ENCODE measurements around the gene BCAR1. TPM values are rescaled to one million over a fixed set of nuclear protein-coding genes. Genes with fewer than 3 reads are reported as not detected.

BCAR1 gene
- total RNA-seq, 1 experiment from 2014 or later: 106 TPM

DNA sequence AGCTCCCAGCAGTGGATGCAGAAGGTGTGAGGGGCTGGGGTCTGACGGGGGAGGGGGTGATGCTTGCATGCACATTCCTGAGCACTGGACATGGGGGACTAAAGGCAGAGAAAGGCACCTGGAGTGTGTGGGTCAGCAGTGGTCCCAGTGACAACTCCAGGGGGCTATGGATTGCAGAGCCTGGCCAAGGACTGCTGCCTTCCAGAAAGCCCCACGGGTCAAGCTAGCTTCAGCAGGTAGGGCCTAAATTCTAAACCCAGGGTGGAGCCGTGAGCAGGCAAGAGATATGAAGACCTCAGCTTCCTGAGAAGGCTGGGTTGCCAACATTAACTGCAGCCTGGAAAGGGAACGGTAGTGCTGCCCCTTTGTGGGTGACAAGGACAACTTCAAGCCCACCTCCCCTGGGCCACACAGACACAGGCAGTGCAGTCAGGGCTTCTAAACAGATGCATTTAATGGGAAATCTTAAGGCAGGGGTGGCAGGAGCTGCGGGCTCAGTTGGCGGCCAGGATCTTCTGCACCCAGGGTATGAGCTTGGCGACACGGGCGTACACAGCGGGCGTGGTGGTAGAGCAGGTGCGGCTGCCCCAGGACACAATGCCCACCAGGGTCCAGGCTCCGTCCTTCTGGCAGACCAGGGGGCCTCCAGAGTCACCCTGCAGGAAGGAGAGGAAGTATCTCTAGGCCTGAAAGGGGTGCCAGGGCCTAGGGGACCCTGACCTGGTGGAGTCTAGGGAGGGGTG is 47.6 kb downstream of the BCAR1 start:
- no peak for DNase-seq (ENCODE audit: low spot score)

DNA sequence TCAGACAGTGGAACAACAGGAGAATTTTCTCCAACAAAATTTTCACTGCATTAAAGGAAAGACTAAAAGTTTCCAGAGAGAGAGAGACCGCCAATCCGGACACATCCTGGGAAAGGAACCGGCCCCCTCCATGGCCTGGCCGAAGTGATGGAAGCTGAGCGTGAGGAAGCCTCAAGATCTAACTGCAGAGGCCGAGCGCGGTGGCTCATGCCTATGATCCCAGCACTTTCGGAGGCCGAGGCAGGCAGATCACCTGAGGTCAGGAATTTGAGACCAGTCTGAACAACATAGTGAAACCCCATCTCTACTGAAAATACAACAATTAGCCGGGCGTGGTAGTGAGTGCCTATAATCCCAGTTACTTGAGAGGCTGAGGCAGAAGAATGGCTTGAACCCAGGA is 48.3 kb downstream of the BCAR1 start:
- DNase-seq (ENCODE audit: low spot score): no peak

- DNase-seq (ENCODE audit: low spot score): no peak
Measured at GRCh38 chr16:75202069-75202590, 49.3 kb downstream of the BCAR1 start.

DNA sequence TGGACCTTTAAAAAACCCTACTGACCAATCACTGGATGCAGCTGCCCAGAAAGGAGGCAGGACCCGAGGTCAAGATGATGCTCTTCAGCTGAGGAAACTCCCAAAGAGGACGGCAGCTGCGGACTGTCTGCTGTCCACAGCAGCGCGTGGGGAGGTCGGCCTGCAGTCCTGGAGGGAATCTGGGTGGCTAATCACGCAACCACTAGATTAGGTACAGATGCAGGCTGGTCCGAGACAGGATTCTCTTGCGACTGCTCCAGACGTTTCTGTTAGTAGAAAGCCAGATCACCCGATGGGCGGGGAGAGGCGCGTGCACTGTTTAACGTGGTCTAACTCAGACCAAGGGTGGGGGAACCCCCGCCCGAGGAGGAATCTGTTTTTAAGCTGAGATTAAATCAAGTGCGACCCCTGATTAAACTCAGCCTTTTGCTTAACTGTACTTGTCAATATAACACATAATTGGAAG is 53.3 kb downstream of the BCAR1 start:
- DNase-seq (ENCODE audit: low spot score): no peak

- DNase-seq (ENCODE audit: low spot score): no peak
Measured at GRCh38 chr16:75197522-75198134, 53.8 kb downstream of the BCAR1 start.

DNA sequence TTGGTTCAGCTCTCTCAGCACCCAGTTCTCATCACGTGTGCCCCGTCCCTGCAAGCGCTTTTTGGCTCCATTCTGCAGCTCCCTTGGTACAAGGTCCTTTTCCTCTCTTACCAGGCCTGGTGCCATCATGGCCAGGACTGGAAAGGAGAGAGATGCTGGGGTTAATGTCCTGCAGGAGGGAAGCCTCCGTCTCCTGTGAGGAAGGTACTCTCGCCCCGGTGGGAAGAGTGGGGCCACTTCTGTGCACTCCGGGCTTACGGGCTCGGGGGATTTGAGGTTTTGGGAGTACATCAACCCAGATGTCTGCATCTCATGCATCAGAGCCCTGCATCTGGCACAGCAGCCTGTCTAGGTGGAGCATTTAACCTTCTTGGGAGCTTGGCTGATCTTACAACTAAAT is 54.6 kb downstream of the BCAR1 start:
- no peak for DNase-seq (ENCODE audit: low spot score)

- DNase-seq (ENCODE audit: low spot score): no peak
Measured at GRCh38 chr16:75195811-75196790, 55.3 kb downstream of the BCAR1 start.

GRCh38 chr16:75193730-75194444 is 57.5 kb downstream of the BCAR1 start:
- DNase-seq (ENCODE audit: low spot score): no peak

- no peak for DNase-seq (ENCODE audit: low spot score)
Measured at GRCh38 chr16:75193265-75193650, 58.2 kb downstream of the BCAR1 start.

DNA sequence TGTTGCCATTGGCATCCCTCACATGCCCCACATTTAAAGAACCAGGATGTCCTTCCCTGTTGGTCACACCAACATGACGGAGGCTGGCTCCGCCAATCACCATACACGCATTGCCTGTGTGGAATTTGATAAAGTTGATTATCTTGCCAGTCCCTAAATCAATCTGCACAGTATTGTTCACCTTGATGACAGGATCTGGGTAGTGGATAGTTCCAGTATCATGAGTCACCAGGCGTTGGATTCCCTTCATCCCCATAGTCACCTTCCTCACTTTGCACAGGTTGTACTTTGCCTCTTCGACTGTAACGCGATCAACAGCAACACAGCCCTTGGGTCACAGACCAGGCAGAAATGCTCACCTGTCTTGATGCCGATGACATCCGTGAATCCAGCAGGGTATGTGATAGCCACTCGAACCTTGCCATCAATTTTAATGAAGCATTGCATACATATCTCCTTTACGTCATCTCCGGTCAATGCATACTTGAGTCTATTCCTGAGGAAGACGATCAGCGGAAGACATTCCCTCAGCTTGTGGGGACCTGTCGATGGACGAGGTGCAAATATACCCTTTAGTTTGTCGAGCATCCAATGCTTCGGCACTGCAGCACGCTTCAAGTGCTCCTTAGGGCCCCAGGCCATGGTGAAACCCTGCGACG is 58.7 kb downstream of the BCAR1 start:
- no peak for DNase-seq (ENCODE audit: low spot score)

DNA sequence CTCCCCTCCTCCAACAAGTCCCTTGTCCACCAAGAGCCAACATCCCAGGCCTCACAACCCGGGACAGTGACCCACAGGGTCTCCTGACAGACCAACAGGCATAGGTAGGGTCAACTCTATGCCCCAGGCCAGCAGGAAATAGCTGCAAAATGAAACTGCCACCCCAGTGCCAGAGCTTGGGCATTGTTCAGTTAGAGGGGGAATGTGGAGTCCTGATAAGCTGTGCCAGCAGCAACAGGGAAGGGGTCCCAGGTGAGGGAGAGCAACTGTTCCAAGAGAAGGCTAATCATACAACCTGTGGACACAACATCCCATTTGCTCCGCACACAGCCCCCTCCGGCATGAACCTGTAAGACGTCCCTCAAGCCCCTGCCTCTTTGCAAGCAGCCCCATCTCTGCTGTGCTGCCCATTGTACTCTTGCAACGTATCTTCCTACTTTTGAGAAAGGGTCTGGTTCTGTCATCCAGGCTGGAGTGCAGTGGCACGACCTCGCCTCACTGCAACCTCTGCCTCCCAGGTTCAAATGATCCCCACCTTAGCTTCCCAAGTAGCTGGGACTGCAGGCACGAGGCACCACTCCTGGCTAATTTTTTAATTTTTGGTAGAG is 61.7 kb downstream of the BCAR1 start:
- DNase-seq (ENCODE audit: low spot score): no peak

DNA sequence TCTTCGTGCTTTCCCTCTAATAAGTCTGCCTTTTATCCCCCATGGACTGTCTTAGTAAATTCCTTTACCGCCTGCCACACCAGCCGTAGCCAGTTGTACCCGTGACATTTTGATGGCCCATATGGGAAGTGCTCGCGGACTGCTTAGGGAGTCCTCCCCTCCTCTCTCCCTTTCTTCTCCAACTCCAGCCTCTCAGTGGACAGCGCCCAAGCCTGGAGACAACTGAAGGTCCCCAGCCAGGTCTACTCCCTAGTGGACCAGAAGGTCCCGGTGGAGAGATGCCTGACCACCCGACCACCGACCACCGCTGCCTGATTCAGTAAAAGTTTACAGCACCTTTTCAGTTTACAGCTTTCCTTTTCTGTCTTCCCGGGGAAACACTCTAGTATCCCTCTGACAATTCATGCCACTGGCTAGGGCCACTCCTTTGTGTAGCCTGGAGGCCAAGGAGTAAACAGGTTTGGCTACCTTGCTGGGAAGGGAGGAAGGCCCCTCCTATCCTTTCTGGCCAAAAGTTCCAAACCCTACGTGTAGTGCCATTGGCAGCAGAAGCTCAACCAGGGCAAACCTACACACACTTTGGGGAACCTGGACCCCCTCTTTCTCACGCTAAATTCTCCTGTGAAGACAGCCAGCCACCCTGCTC is 62.5 kb downstream of the BCAR1 start:
- no peak for DNase-seq (ENCODE audit: low spot score)

DNA sequence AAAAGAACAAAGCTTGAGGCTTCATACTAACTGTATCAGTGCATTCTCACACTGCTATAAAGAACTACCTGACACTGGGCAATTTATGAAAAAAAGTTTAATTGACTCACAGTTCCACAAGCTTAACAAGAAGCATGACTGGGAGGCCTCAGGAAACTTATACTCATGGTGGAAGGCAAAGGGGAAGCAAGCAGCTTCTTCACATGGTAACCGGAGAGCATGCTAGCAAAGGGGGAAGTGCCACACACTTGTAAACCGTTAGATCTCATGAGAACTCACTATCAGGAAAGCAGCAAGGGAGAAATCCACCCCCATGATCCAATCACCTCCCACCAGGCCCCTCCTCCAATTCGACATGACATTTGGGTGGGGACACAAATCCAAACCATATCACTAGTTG is 69.8 kb downstream of the BCAR1 start:
- no peak for DNase-seq (ENCODE audit: low spot score)

GRCh38 chr16:75179208-75179607 is 72.2 kb downstream of the BCAR1 start:
- no peak for DNase-seq (ENCODE audit: low spot score)

Other genes starting within 250 kb of the BCAR1 start
- gene LDHD, start 134.8 kb downstream of the BCAR1 start, total RNA-seq (2014; rRNA removed; shearing (Covaris generic)): 0.65 and 2.1 TPM in 2 replicates
- 16.4 and 24.2 TPM in 2 replicates for gene ZFP1, start 103.1 kb downstream of the BCAR1 start, total RNA-seq (2014; rRNA removed; shearing (Covaris generic))
- not detected in 2 replicates for gene CTRB2, start 44.5 kb downstream of the BCAR1 start, total RNA-seq (2014; rRNA removed; shearing (Covaris generic))
- not detected in 2 replicates for gene CTRB1, start 32.6 kb downstream of the BCAR1 start, total RNA-seq (2014; rRNA removed; shearing (Covaris generic))
- gene CFDP1, start 181.9 kb upstream of the BCAR1 start, total RNA-seq (2014; rRNA removed; shearing (Covaris generic)): 45.0 and 54.0 TPM in 2 replicates
- 9.7 and 19.9 TPM in 2 replicates for gene TMEM170A, start 213.1 kb upstream of the BCAR1 start, total RNA-seq (2014; rRNA removed; shearing (Covaris generic))
- not detected in 2 replicates for gene CHST6, start 243.8 kb upstream of the BCAR1 start, total RNA-seq (2014; rRNA removed; shearing (Covaris generic))